HCT116 (cell line): ENCODE data around the gene ALK. TPM values are rescaled to one million over a fixed set of nuclear protein-coding genes. Genes with fewer than 3 reads are reported as not detected.

ENCODE experiments used
- ATAC-seq: fragments of 200-7000 bp; cut with Tn5 transposase; 2 replicates; pipeline ENCODE4 v1.9.1; 2020; ENCODE audit warnings: mild to moderate bottlenecking, moderate library complexity
- BruUV-seq: library from RNA; stranded (reverse); fragments of 400-500 nt; replicated peaks from 2 replicates; lab custom pipeline; 2021; lab: Mats Ljungman, UMichigan
- CTCF ChIA-PET: fragments of 300-600 bp; sonication (Branson Sonifier 250); formaldehyde crosslinking; loops from one replicate; lab custom pipeline; 2021; ENCODE audit warnings: antibody characterized with exemption; lab: Charles Lee
- POLR2A ChIA-PET: fragments of 300-600, 350-600 bp; sonication (Branson Sonifier 250); formaldehyde crosslinking; loops from one replicate; lab custom pipeline; 2021; ENCODE audit warnings: antibody characterized with exemption; lab: Charles Lee
- RAD21 ChIA-PET, 2 experiments: fragments of 300-600 bp; sonication (Branson Sonifier 250); formaldehyde crosslinking; loops; one replicate each; lab custom pipeline; 2023; ENCODE audit warnings: low total read pairs in 2 of 2; ENCODE audit not compliant: uncharacterized antibody in 2 of 2, unreplicated experiment in 2 of 2, low non-redundant PET in 1 of 2; lab: Charles Lee
- DNase-seq: peaks from one replicate; pipeline ENCODE4 v3.0.0-alpha.2; 2010; ENCODE audit warnings: low read depth, low spot score
- H2AFZ ChIP-seq: fragments of 200-600 bp; shearing (Covaris generic), sonication (generic); 2 replicates; pipeline ENCODE4 v1.6.1; 2017; ENCODE audit warnings: low read depth, mixed run types, mixed read lengths, antibody characterized with exemption, low read length; ENCODE audit not compliant: poor library complexity, severe bottlenecking
- H3K27ac ChIP-seq: 2 replicates; pipeline ENCODE4 v1.5.1; 2012; ENCODE audit warnings: low read depth, low read length
- H3K27me3 ChIP-seq: fragments of 200-600 bp; sonication (generic); 2 replicates; pipeline ENCODE4 v1.6.1; 2016; ENCODE audit warnings: mixed run types, low read length, mixed read lengths; ENCODE audit not compliant: insufficient read depth
- H3K36me3 ChIP-seq, 2 experiments: fragments of 200-500 bp in 1 of 2; fragments of 200-600 bp in 1 of 2; sonication (Bioruptor generic) in 1 of 2; sonication (generic) in 1 of 2; 2 replicates each; pipeline versions ENCODE4 v1.5.1 to v1.6.1; 2014 to 2016; ENCODE audit warnings: low read length in 2 of 2, inconsistent platforms in 1 of 2, mixed read lengths in 1 of 2, mixed run types in 1 of 2; ENCODE audit not compliant: insufficient read depth in 2 of 2, control insufficient read depth in 1 of 2
- H3K4me1 ChIP-seq, 2 experiments: fragments of 200-600 bp in 1 of 2; sonication (generic) in 1 of 2; 2 replicates each; pipeline versions ENCODE4 v1.5.1 to v1.6.1; 2012 to 2017; ENCODE audit warnings: low read length in 2 of 2, inconsistent platforms in 1 of 2, mild to moderate bottlenecking in 1 of 2, mixed read lengths in 1 of 2, mixed run types in 1 of 2, moderate library complexity in 1 of 2; ENCODE audit not compliant: insufficient read depth in 2 of 2, control insufficient read depth in 1 of 2
- H3K4me2 ChIP-seq: fragments of 200-600 bp; sonication (generic); 2 replicates; pipeline ENCODE4 v1.6.1; 2017; ENCODE audit warnings: mixed run types, low read length, mixed read lengths
- H3K4me3 ChIP-seq, 2 experiments: fragments of 200-600 bp in 1 of 2; sonication (generic) in 1 of 2; replicated peaks in 1 of 2; 2 replicates each; pipeline ENCODE4 v1.5.1; 2011 to 2016; ENCODE audit warnings: low read length in 2 of 2, control low read depth in 1 of 2, low read depth in 1 of 2, mild to moderate bottlenecking in 1 of 2, mixed read lengths in 1 of 2, mixed run types in 1 of 2
- H3K79me2 ChIP-seq: fragments of 200-600 bp; sonication (generic); 2 replicates; pipeline ENCODE4 v1.6.1; 2017; ENCODE audit warnings: mild to moderate bottlenecking, mixed run types, low read length, moderate library complexity, mixed read lengths; ENCODE audit not compliant: insufficient read depth
- H3K9ac ChIP-seq: fragments of 200-600 bp; sonication (generic); 2 replicates; pipeline ENCODE4 v1.6.1; 2016; ENCODE audit warnings: low read length, mixed read lengths
- H3K9me2 ChIP-seq: fragments of 200-600 bp; sonication (generic), shearing (Covaris generic); 2 replicates; pipeline ENCODE4 v1.6.1; 2017; ENCODE audit warnings: mixed run types, mild to moderate bottlenecking, moderate library complexity; ENCODE audit not compliant: insufficient read depth
- H3K9me3 ChIP-seq, 2 experiments: fragments of 200-500 bp in 1 of 2; fragments of 200-600 bp in 1 of 2; sonication (Bioruptor generic) in 1 of 2; sonication (generic) in 1 of 2; 2 replicates each; pipeline ENCODE4 v1.6.1; 2014 to 2017; ENCODE audit warnings: low read length in 2 of 2, mixed read lengths in 2 of 2, inconsistent platforms in 1 of 2, low read depth in 1 of 2, mild to moderate bottlenecking in 1 of 2, mixed run types in 1 of 2, moderate library complexity in 1 of 2; ENCODE audit not compliant: control insufficient read depth in 1 of 2, insufficient read depth in 1 of 2
- H4K20me1 ChIP-seq: fragments of 200-600 bp; sonication (generic), shearing (Covaris generic); 2 replicates; pipeline ENCODE4 v1.6.1; 2017; ENCODE audit warnings: mixed run types, mild to moderate bottlenecking, moderate library complexity; ENCODE audit not compliant: insufficient read depth
- CBX3 ChIP-seq: IDR thresholded peaks from 2 replicates; pipeline ENCODE4 v1.6.1; 2012; ENCODE audit warnings: low read depth
- CEBPB ChIP-seq: IDR thresholded peaks from 2 replicates; pipeline ENCODE4 v1.6.1; 2012; ENCODE audit warnings: low read depth
- EGR1 ChIP-seq: IDR thresholded peaks from 2 replicates; pipeline ENCODE4 v1.6.1; 2012; ENCODE audit warnings: low read depth
- ELF1 ChIP-seq: IDR thresholded peaks from 2 replicates; pipeline ENCODE4 v1.6.1; 2012; ENCODE audit warnings: low read depth, borderline replicate concordance
- EZH2phosphoT487 ChIP-seq: fragments of 200-600 bp; IDR thresholded peaks from 2 replicates; pipeline ENCODE4 v1.6.1; 2018; ENCODE audit warnings: antibody characterized with exemption, borderline replicate concordance
- FOSL1 ChIP-seq: IDR thresholded peaks from 2 replicates; pipeline ENCODE4 v1.6.1; 2012; ENCODE audit warnings: low read depth
- JUND ChIP-seq: IDR thresholded peaks from 2 replicates; pipeline ENCODE4 v1.6.1; 2012
- POLR2A ChIP-seq: IDR thresholded peaks from 2 replicates; pipeline ENCODE4 v1.7.0; 2011; ENCODE audit warnings: borderline replicate concordance; ENCODE audit not compliant: insufficient read depth, insufficient read length; ENCODE audit errors: extremely low read depth
- POLR2AphosphoS5 ChIP-seq: IDR thresholded peaks from 2 replicates; pipeline ENCODE4 v1.6.1; 2011; ENCODE audit warnings: mild to moderate bottlenecking, low read depth, low read length, moderate library complexity
- RAD21 ChIP-seq: IDR thresholded peaks from 2 replicates; pipeline ENCODE4 v1.6.1; 2012; ENCODE audit warnings: low read depth, mild to moderate bottlenecking
- SIN3A ChIP-seq: IDR thresholded peaks from 2 replicates; pipeline ENCODE4 v1.6.1; 2012; ENCODE audit warnings: low read depth
- SP1 ChIP-seq: IDR thresholded peaks from 2 replicates; pipeline ENCODE4 v1.6.1; 2012; ENCODE audit warnings: low read depth
- SRF ChIP-seq: IDR thresholded peaks from 2 replicates; pipeline ENCODE4 v1.6.1; 2012; ENCODE audit warnings: low read depth
- TCF7L2 ChIP-seq: IDR thresholded peaks from 2 replicates; pipeline ENCODE4 v1.7.0; 2011; ENCODE audit warnings: borderline replicate concordance, inconsistent platforms; ENCODE audit not compliant: insufficient read depth, insufficient read length; ENCODE audit errors: extremely low read depth
- ZNF274 ChIP-seq: fragments of 200-500 bp; sonication (Bioruptor generic); IDR thresholded peaks from 2 replicates; pipeline ENCODE4 v1.6.1; 2014; ENCODE audit warnings: mild to moderate bottlenecking, low read depth, low read length, inconsistent platforms
- intact Hi-C: fragments of 100-400 bp; cut with micrococcal nuclease; formaldehyde crosslinking; loops from 2 replicates; pipeline ENCODE4 v1.10.0; 2022
- total RNA-seq: library from RNA; stranded (reverse); gene quantifications from one replicate; pipeline ENCODE4 v1.2.1, GENCODE V29; 2021; ENCODE audit not compliant: unreplicated experiment
- TF ChIP-seq, protein P1 (sequence below), 3 experiments: fragments of 200-600 bp in 1 of 3; sonication (generic) in 1 of 3; IDR thresholded peaks in 2 of 3; conservative IDR thresholded peaks in 1 of 3; 2 replicates each; pipeline ENCODE4 v1.5.1; 2012 to 2017; ENCODE audit warnings: low read depth in 2 of 3, low read length in 2 of 3, antibody characterized with exemption in 1 of 3, borderline replicate concordance in 1 of 3, control low read depth in 1 of 3, mild to moderate bottlenecking in 1 of 3, mixed read lengths in 1 of 3, mixed run types in 1 of 3, moderate library complexity in 1 of 3; ENCODE audit not compliant: insufficient read depth in 1 of 3
- TF ChIP-seq, protein P2 (sequence below): IDR thresholded peaks from 2 replicates; pipeline ENCODE4 v1.6.1; 2012
- TF ChIP-seq, protein P3 (sequence below): IDR thresholded peaks from 2 replicates; pipeline ENCODE4 v1.6.1; 2012; ENCODE audit warnings: low read depth
- TF ChIP-seq, protein P4 (sequence below): IDR thresholded peaks from 2 replicates; pipeline ENCODE4 v1.6.1; 2011; ENCODE audit warnings: mild to moderate bottlenecking, low read length, moderate library complexity; ENCODE audit not compliant: insufficient replicate concordance; ENCODE audit errors: extremely low read depth
- TF ChIP-seq, protein P5 (sequence below): IDR thresholded peaks from 2 replicates; pipeline ENCODE4 v1.6.1; 2012

The ALK gene
- total RNA-seq, 1 experiment from 2014 or later: not detected

DNA sequence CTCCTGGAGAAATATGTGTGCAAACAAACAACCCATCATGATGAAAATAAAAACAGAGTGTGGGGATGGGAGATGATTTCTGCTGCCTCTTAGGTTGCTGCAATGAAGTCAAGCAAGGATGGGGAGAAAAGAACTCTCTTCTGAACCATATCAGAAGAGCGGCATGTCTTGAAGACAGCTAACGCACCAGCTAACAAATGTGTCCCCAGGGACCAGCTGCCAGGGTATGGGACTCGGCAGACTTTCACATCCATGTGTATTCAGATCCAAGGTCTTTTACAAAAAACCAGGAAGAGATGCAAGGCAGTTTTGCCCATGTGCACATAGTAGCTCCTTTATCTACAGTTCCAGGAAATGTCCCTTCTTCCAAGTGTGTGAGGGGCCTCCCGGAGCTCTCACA, 680.8 kb downstream of the ALK start:
- intact Hi-C loops: no loop called here
- CTCF ChIA-PET: interaction anchor here (1.6 kb wide), 1 partner anchor 9 kb away, joined by 4 read pairs; no protein-coding TSS in a partner anchor
- no peak overlapping the region for H2AFZ ChIP-seq
- TF ChIP-seq TCF7L2 (no peak), ELF1 (no peak), CEBPB (no peak), ZNF274 (no peak), EGR1 (no peak), POLR2A (no peak), POLR2AphosphoS5 (no peak), RAD21 (no peak), SP1 (no peak), EZH2phosphoT487 (no peak), JUND (no peak), SRF (no peak), FOSL1 (no peak), SIN3A (no peak), CBX3 (no peak)
- TF ChIP-seq, protein P1, sequence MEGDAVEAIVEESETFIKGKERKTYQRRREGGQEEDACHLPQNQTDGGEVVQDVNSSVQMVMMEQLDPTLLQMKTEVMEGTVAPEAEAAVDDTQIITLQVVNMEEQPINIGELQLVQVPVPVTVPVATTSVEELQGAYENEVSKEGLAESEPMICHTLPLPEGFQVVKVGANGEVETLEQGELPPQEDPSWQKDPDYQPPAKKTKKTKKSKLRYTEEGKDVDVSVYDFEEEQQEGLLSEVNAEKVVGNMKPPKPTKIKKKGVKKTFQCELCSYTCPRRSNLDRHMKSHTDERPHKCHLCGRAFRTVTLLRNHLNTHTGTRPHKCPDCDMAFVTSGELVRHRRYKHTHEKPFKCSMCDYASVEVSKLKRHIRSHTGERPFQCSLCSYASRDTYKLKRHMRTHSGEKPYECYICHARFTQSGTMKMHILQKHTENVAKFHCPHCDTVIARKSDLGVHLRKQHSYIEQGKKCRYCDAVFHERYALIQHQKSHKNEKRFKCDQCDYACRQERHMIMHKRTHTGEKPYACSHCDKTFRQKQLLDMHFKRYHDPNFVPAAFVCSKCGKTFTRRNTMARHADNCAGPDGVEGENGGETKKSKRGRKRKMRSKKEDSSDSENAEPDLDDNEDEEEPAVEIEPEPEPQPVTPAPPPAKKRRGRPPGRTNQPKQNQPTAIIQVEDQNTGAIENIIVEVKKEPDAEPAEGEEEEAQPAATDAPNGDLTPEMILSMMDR (IDR thresholded peaks at IDR 0.05 in 2 of 3, conservative IDR thresholded peaks at IDR 0.05 in 1 of 3; ENCODE audit: borderline replicate concordance in 1 of 3, insufficient read depth in 1 of 3, low read depth in 2 of 3, low read length in 2 of 3): no peak
- TF ChIP-seq, protein P2, sequence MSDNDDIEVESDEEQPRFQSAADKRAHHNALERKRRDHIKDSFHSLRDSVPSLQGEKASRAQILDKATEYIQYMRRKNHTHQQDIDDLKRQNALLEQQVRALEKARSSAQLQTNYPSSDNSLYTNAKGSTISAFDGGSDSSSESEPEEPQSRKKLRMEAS: no peak
- TF ChIP-seq, protein P3, sequence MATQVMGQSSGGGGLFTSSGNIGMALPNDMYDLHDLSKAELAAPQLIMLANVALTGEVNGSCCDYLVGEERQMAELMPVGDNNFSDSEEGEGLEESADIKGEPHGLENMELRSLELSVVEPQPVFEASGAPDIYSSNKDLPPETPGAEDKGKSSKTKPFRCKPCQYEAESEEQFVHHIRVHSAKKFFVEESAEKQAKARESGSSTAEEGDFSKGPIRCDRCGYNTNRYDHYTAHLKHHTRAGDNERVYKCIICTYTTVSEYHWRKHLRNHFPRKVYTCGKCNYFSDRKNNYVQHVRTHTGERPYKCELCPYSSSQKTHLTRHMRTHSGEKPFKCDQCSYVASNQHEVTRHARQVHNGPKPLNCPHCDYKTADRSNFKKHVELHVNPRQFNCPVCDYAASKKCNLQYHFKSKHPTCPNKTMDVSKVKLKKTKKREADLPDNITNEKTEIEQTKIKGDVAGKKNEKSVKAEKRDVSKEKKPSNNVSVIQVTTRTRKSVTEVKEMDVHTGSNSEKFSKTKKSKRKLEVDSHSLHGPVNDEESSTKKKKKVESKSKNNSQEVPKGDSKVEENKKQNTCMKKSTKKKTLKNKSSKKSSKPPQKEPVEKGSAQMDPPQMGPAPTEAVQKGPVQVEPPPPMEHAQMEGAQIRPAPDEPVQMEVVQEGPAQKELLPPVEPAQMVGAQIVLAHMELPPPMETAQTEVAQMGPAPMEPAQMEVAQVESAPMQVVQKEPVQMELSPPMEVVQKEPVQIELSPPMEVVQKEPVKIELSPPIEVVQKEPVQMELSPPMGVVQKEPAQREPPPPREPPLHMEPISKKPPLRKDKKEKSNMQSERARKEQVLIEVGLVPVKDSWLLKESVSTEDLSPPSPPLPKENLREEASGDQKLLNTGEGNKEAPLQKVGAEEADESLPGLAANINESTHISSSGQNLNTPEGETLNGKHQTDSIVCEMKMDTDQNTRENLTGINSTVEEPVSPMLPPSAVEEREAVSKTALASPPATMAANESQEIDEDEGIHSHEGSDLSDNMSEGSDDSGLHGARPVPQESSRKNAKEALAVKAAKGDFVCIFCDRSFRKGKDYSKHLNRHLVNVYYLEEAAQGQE: no peak
- TF ChIP-seq, protein P4, sequence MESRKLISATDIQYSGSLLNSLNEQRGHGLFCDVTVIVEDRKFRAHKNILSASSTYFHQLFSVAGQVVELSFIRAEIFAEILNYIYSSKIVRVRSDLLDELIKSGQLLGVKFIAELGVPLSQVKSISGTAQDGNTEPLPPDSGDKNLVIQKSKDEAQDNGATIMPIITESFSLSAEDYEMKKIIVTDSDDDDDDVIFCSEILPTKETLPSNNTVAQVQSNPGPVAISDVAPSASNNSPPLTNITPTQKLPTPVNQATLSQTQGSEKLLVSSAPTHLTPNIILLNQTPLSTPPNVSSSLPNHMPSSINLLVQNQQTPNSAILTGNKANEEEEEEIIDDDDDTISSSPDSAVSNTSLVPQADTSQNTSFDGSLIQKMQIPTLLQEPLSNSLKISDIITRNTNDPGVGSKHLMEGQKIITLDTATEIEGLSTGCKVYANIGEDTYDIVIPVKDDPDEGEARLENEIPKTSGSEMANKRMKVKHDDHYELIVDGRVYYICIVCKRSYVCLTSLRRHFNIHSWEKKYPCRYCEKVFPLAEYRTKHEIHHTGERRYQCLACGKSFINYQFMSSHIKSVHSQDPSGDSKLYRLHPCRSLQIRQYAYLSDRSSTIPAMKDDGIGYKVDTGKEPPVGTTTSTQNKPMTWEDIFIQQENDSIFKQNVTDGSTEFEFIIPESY: no peak
- TF ChIP-seq, protein P5, sequence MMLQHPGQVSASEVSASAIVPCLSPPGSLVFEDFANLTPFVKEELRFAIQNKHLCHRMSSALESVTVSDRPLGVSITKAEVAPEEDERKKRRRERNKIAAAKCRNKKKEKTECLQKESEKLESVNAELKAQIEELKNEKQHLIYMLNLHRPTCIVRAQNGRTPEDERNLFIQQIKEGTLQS: no peak
- TF ChIP-seq, all 23 proteins: peak for 0
- BruUV-seq: no TSS peak
- Histone ChIP-seq H3K4me3 (no peak overlapping the region), H3K36me3 (no peaks in the 10 kb centered on the region), H3K4me1 (no peaks in the 10 kb centered on the region), H3K79me2 (no peaks in the 10 kb centered on the region), H3K9me2 (no peaks in the 10 kb centered on the region), H3K4me2 (no peak overlapping the region), H3K9me3 (no peaks in the 10 kb centered on the region), H3K27me3 (peaks cover 46% of the 10 kb centered on the region; the same call in 1 of the 2 replicates), H3K27ac (no peak overlapping the region), H4K20me1 (no peaks in the 10 kb centered on the region), H3K9ac (no peak overlapping the region)
- DNase-seq (no peak), ATAC-seq (no peak)
- RAD21 ChIA-PET: no interaction called here
- POLR2A ChIA-PET: no interaction called here
